K562 (cell line): Measurements from ENCODE around the gene SLC25A42. TPM values are rescaled to one million over a fixed set of nuclear protein-coding genes. Genes with fewer than 3 reads are reported as not detected.

Experiments
- CREBBP ChIP-seq: IDR thresholded peaks from one replicate; pipeline ENCODE4 v1.6.1; 2012; ENCODE audit warnings: low read depth, mild to moderate bottlenecking, control low read depth, inconsistent platforms, low read length
- ELF4 ChIP-seq: fragments of 450-650 bp; formaldehyde crosslinking; IDR thresholded peaks from 2 replicates; pipeline ENCODE4 v1.4.0; 2022; ENCODE audit warnings: missing genetic modification characterization
- KDM5B ChIP-seq: fragments of 200-600 bp; sonication (generic); IDR thresholded peaks from 2 replicates; pipeline ENCODE4 v1.6.1; 2012; ENCODE audit warnings: low read depth, mild to moderate bottlenecking, moderate library complexity, low read length, control low read depth, inconsistent platforms; ENCODE audit not compliant: insufficient replicate concordance
- NFATC3 ChIP-seq: fragments of 450-650 bp; IDR thresholded peaks from 2 replicates; pipeline ENCODE4 v1.6.1; 2017; ENCODE audit warnings: mild to moderate bottlenecking
- RB1 ChIP-seq: fragments of 450-650 bp; IDR thresholded peaks from 2 replicates; pipeline ENCODE4 v1.6.1; 2017; ENCODE audit warnings: low read depth, mild to moderate bottlenecking
- SAFB ChIP-seq: fragments of 200-400 bp; formaldehyde crosslinking; IDR thresholded peaks from 2 replicates; pipeline ENCODE4 v1.6.1; 2017; ENCODE audit warnings: low read depth, low read length, borderline replicate concordance
- ZNF23 ChIP-seq: fragments of 250-450 bp; sonication (Bioruptor Pico); IDR thresholded peaks from 2 replicates; pipeline ENCODE4 v1.4.0; 2020; ENCODE audit warnings: mild to moderate bottlenecking
- polyA plus RNA-seq, 8 experiments: library from polyadenylated mRNA; depleted of rRNA in 4 of 8; stranded (reverse) in 5 of 8; unstranded in 3 of 8; fragments of >200 nt; fragmentation: Nextera tagmentation in 2 of 8; fragmentation: Illumina TruSeq in 1 of 8; extraction: Ambion mirVana in 2 of 8; extraction: Trizol in 1 of 8; gene quantifications; 2 replicates each; pipeline versions ENCODE4 v1.2.1 to v1.2.3, GENCODE V29; 2011 to 2014; ENCODE audit warnings: inconsistent platforms in 1 of 8, missing spikeins in 1 of 8
- total RNA-seq, 7 experiments: library from RNA; depleted of rRNA in 6 of 7; stranded (reverse); fragments of >200 nt in 6 of 7; fragmentation: Illumina TruSeq in 2 of 7; extraction: Trizol in 2 of 7; gene quantifications; 2 replicates each; pipeline versions ENCODE4 v1.2.1 to v1.2.3, GENCODE V29; 2011 to 2021; ENCODE audit warnings: low replicate concordance in 1 of 7
- TF ChIP-seq, protein P1 (sequence below): fragments of 450-650 bp; IDR thresholded peaks from 2 replicates; pipeline ENCODE4 v1.6.1; 2016; ENCODE audit warnings: mild to moderate bottlenecking
- TF ChIP-seq, protein P2 (sequence below): IDR thresholded peaks from 2 replicates; pipeline ENCODE4 v1.6.1; 2011; ENCODE audit warnings: borderline replicate concordance, low read depth, mild to moderate bottlenecking, moderate library complexity, low read length; ENCODE audit not compliant: insufficient read depth, poor library complexity, severe bottlenecking
- TF ChIP-seq, protein P3 (sequence below): fragments of 450-650 bp; formaldehyde crosslinking; IDR thresholded peaks from 2 replicates; pipeline ENCODE4 v1.4.0; 2022; ENCODE audit warnings: missing genetic modification characterization
- TF ChIP-seq, protein P4 (sequence below): fragments of 250-450 bp; sonication (Bioruptor Pico); IDR thresholded peaks from 2 replicates; pipeline ENCODE4 v1.8.0; 2022; ENCODE audit warnings: inconsistent platforms
- TF ChIP-seq, protein P5 (sequence below): IDR thresholded peaks from 3 replicates; pipeline ENCODE4 v1.6.1; 2011; ENCODE audit warnings: borderline replicate concordance, mild to moderate bottlenecking; ENCODE audit not compliant: insufficient read length, insufficient read depth
- TF ChIP-seq, protein P6 (sequence below): sonication (generic); formaldehyde crosslinking; IDR thresholded peaks from 2 replicates; pipeline ENCODE4 v1.8.0; 2023; ENCODE audit warnings: mild to moderate bottlenecking, missing genetic modification reagents

Gene SLC25A42
- total and polyA plus RNA-seq, 9 of the 15 experiments (the other 6 are each of a cell fraction or from before 2014, with no cell fraction given) = 0.59 to 32.2 (median 14.1) TPM

DNA sequence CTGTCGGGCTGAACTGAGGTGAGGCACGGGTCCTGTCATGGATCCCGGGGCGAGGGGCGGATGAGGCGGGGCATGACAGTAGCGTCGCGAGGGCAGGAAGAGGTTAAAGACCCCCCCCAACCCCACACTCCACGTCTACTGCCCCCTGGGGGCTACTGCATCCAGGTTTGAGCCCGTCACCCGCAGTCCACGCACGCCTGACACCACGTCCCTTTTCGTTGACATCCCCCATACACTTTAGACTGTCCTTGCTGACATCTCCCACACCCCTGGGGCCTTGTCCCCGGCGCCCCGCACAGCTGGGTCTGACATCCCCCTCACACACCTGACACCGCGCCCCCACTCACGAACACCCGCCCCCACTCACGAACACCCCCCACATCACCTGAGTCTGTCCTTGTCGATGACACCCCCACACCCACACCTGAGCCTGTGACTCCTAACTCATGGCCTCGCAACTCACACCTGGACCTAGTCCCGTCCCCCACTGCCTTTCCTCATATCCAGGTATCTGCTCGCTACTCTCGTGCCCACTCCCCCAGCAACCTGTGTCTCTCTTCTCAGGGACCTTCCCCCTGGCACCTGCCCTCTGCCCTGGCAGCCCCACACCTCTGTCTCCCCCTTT lies 416 bp downstream of the SLC25A42 start (continued):
- TF ChIP-seq RB1 (no peak), CREBBP (no peak), SAFB (peak; percentile 73; the same call in 1 of the 2 replicates), ELF4 (CRISPR knock-in tag) (no peak), KDM5B (no peak), ZNF23 (CRISPR knock-in tag) (no peak), NFATC3 (no peak)
- TF ChIP-seq, protein P1, sequence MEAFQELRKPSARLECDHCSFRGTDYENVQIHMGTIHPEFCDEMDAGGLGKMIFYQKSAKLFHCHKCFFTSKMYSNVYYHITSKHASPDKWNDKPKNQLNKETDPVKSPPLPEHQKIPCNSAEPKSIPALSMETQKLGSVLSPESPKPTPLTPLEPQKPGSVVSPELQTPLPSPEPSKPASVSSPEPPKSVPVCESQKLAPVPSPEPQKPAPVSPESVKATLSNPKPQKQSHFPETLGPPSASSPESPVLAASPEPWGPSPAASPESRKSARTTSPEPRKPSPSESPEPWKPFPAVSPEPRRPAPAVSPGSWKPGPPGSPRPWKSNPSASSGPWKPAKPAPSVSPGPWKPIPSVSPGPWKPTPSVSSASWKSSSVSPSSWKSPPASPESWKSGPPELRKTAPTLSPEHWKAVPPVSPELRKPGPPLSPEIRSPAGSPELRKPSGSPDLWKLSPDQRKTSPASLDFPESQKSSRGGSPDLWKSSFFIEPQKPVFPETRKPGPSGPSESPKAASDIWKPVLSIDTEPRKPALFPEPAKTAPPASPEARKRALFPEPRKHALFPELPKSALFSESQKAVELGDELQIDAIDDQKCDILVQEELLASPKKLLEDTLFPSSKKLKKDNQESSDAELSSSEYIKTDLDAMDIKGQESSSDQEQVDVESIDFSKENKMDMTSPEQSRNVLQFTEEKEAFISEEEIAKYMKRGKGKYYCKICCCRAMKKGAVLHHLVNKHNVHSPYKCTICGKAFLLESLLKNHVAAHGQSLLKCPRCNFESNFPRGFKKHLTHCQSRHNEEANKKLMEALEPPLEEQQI = no peak
- TF ChIP-seq, protein P2, sequence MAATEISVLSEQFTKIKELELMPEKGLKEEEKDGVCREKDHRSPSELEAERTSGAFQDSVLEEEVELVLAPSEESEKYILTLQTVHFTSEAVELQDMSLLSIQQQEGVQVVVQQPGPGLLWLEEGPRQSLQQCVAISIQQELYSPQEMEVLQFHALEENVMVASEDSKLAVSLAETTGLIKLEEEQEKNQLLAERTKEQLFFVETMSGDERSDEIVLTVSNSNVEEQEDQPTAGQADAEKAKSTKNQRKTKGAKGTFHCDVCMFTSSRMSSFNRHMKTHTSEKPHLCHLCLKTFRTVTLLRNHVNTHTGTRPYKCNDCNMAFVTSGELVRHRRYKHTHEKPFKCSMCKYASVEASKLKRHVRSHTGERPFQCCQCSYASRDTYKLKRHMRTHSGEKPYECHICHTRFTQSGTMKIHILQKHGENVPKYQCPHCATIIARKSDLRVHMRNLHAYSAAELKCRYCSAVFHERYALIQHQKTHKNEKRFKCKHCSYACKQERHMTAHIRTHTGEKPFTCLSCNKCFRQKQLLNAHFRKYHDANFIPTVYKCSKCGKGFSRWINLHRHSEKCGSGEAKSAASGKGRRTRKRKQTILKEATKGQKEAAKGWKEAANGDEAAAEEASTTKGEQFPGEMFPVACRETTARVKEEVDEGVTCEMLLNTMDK = peak; percentile 81
- TF ChIP-seq, protein P3, sequence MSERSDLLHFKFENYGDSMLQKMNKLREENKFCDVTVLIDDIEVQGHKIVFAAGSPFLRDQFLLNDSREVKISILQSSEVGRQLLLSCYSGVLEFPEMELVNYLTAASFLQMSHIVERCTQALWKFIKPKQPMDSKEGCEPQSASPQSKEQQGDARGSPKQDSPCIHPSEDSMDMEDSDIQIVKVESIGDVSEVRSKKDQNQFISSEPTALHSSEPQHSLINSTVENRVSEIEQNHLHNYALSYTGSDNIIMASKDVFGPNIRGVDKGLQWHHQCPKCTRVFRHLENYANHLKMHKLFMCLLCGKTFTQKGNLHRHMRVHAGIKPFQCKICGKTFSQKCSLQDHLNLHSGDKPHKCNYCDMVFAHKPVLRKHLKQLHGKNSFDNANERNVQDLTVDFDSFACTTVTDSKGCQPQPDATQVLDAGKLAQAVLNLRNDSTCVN (CRISPR knock-in tag) = no peak
- TF ChIP-seq, protein P4, sequence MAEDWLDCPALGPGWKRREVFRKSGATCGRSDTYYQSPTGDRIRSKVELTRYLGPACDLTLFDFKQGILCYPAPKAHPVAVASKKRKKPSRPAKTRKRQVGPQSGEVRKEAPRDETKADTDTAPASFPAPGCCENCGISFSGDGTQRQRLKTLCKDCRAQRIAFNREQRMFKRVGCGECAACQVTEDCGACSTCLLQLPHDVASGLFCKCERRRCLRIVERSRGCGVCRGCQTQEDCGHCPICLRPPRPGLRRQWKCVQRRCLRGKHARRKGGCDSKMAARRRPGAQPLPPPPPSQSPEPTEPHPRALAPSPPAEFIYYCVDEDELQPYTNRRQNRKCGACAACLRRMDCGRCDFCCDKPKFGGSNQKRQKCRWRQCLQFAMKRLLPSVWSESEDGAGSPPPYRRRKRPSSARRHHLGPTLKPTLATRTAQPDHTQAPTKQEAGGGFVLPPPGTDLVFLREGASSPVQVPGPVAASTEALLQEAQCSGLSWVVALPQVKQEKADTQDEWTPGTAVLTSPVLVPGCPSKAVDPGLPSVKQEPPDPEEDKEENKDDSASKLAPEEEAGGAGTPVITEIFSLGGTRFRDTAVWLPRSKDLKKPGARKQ (CRISPR knock-in tag) = no peak
- TF ChIP-seq, protein P5, sequence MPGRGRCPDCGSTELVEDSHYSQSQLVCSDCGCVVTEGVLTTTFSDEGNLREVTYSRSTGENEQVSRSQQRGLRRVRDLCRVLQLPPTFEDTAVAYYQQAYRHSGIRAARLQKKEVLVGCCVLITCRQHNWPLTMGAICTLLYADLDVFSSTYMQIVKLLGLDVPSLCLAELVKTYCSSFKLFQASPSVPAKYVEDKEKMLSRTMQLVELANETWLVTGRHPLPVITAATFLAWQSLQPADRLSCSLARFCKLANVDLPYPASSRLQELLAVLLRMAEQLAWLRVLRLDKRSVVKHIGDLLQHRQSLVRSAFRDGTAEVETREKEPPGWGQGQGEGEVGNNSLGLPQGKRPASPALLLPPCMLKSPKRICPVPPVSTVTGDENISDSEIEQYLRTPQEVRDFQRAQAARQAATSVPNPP = no peak
- TF ChIP-seq, protein P6, sequence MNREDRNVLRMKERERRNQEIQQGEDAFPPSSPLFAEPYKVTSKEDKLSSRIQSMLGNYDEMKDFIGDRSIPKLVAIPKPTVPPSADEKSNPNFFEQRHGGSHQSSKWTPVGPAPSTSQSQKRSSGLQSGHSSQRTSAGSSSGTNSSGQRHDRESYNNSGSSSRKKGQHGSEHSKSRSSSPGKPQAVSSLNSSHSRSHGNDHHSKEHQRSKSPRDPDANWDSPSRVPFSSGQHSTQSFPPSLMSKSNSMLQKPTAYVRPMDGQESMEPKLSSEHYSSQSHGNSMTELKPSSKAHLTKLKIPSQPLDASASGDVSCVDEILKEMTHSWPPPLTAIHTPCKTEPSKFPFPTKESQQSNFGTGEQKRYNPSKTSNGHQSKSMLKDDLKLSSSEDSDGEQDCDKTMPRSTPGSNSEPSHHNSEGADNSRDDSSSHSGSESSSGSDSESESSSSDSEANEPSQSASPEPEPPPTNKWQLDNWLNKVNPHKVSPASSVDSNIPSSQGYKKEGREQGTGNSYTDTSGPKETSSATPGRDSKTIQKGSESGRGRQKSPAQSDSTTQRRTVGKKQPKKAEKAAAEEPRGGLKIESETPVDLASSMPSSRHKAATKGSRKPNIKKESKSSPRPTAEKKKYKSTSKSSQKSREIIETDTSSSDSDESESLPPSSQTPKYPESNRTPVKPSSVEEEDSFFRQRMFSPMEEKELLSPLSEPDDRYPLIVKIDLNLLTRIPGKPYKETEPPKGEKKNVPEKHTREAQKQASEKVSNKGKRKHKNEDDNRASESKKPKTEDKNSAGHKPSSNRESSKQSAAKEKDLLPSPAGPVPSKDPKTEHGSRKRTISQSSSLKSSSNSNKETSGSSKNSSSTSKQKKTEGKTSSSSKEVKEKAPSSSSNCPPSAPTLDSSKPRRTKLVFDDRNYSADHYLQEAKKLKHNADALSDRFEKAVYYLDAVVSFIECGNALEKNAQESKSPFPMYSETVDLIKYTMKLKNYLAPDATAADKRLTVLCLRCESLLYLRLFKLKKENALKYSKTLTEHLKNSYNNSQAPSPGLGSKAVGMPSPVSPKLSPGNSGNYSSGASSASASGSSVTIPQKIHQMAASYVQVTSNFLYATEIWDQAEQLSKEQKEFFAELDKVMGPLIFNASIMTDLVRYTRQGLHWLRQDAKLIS (CRISPR knock-in tag) = no peak
